Neutrophil (primary cell): Measurements from ENCODE around the gene TMEM132C.

Source experiments
- H3K27ac ChIP-seq: fragments of 200-600 bp; sonication (generic); 2 replicates; pipeline ENCODE4 v1.5.1; 2016; ENCODE audit warnings: mild to moderate bottlenecking, moderate library complexity
- H3K27me3 ChIP-seq: fragments of 200-600 bp; sonication (generic); 2 replicates; pipeline ENCODE4 v1.6.0; 2016; ENCODE audit warnings: mild to moderate bottlenecking
- H3K36me3 ChIP-seq: fragments of 200-600 bp; sonication (generic); 2 replicates; pipeline ENCODE4 v1.5.1; 2017
- H3K4me1 ChIP-seq, 2 experiments: fragments of 200-600 bp in 1 of 2; sonication (generic) in 1 of 2; 1 replicate in 1 of 2; 2 replicates in 1 of 2; pipeline versions ENCODE4 v1.5.1 to v1.6.1; 2013 to 2016; ENCODE audit warnings: low read depth in 1 of 2, low read length in 1 of 2, mild to moderate bottlenecking in 1 of 2, moderate library complexity in 1 of 2; ENCODE audit not compliant: control insufficient read depth in 1 of 2, insufficient read depth in 1 of 2
- H3K4me3 ChIP-seq, 2 experiments: fragments of 200-600 bp in 1 of 2; sonication (generic) in 1 of 2; 1 replicate in 1 of 2; 2 replicates in 1 of 2; pipeline ENCODE4 v1.5.1; 2013 to 2016; ENCODE audit warnings: low read depth in 1 of 2, low read length in 1 of 2, mild to moderate bottlenecking in 1 of 2, moderate library complexity in 1 of 2
- H3K9me3 ChIP-seq: fragments of 200-600 bp; sonication (generic); 2 replicates; pipeline ENCODE4 v1.5.1; 2016
- TF ChIP-seq, protein P1 (sequence below): fragments of 200-600 bp; sonication (generic); IDR thresholded peaks from 2 replicates; pipeline ENCODE4 v1.5.1; 2016; ENCODE audit warnings: antibody characterized with exemption

TMEM132C gene

DNA sequence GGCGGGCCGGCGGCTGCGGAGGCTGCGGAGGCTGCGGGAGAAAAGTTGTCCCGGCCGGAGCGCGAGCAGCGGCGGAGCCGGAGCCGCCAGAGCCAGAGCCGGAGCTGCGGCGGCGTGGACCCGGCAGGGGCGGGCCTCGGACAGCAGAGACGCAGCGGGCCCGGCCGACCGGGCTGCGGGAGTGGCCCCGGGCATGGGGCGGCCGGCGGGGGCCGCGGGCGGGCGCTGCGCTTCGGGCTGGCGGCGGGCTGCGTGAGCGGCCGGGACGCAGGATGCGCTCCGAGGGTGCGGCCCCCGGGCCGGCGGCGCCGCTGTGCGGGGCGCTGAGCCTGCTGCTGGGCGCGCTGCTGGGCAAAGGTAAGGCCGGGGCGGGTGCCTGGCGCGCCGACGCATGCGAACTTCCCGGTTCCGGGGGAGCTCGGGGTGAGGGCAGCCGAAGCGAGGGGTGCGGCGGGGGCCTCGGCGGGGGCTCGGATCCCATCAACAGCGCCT, at the start of gene TMEM132C:
Gene TMEM132C, plus strand, starts transcription at position 40 of the 492 bp plus-strand sequence. Its CDS starts 233 bp downstream, at position 273.
- H3K27me3 ChIP-seq: peaks cover 69% of the 10 kb centered on the region
- no peaks in the 10 kb centered on the region for H3K36me3 ChIP-seq
- no peak within 1 kb of the TSS for H3K4me3 ChIP-seq
- H3K9me3 ChIP-seq: no peaks in the 10 kb centered on the region
- no peaks in the 10 kb centered on the region for H3K4me1 ChIP-seq
- no peak within 1 kb of the TSS for H3K27ac ChIP-seq
- TF ChIP-seq, protein P1, sequence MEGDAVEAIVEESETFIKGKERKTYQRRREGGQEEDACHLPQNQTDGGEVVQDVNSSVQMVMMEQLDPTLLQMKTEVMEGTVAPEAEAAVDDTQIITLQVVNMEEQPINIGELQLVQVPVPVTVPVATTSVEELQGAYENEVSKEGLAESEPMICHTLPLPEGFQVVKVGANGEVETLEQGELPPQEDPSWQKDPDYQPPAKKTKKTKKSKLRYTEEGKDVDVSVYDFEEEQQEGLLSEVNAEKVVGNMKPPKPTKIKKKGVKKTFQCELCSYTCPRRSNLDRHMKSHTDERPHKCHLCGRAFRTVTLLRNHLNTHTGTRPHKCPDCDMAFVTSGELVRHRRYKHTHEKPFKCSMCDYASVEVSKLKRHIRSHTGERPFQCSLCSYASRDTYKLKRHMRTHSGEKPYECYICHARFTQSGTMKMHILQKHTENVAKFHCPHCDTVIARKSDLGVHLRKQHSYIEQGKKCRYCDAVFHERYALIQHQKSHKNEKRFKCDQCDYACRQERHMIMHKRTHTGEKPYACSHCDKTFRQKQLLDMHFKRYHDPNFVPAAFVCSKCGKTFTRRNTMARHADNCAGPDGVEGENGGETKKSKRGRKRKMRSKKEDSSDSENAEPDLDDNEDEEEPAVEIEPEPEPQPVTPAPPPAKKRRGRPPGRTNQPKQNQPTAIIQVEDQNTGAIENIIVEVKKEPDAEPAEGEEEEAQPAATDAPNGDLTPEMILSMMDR: no peak

DNA sequence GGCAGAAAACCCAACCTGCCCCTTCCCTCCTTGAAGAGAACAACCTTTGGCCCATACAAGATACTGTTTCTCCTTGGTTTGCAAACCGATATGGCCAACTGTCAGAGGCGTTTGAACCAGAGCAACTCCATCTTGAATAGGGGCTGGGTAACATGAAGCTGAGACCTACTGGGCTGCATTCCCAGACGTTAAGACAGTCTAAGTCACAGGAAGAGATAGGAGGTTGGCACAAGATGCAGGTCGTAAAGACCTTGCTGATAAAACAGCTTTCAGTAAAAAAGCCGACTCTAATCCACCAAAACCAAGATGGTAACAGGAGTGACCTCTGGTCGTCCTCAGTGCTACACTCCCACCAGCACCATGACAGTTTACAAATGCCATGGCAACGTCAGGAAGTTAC, 42.7 kb upstream of the TMEM132C start:
- Histone ChIP-seq H3K36me3 (no peaks in the 10 kb centered on the region), H3K27ac (no peak overlapping the region), H3K4me3 (no peak overlapping the region), H3K27me3 (no peaks in the 10 kb centered on the region), H3K4me1 (no peaks in the 10 kb centered on the region), H3K9me3 (no peaks in the 10 kb centered on the region)
- TF ChIP-seq, protein P1: no peak

DNA sequence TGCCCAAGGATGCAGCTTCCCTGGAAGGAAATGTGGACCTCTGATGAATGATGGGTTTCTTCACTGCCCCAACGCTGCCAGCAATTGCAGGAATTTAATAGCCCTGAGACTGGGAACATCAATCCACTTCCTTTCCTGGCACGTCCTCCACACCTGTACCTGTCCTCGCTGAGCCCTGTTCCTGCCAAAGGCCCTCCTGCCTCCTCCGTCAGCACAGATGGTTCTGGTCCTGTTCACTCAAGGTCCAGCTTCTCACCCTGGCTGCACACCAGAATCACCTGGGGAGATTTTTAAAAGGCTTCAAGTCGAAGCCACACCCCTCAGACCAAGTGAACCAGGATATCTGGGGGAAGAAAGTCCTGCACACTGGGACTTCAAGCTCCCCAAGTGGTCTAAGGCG, 38.4 kb upstream of the TMEM132C start:
- TF ChIP-seq, protein P1: no peak

DNA sequence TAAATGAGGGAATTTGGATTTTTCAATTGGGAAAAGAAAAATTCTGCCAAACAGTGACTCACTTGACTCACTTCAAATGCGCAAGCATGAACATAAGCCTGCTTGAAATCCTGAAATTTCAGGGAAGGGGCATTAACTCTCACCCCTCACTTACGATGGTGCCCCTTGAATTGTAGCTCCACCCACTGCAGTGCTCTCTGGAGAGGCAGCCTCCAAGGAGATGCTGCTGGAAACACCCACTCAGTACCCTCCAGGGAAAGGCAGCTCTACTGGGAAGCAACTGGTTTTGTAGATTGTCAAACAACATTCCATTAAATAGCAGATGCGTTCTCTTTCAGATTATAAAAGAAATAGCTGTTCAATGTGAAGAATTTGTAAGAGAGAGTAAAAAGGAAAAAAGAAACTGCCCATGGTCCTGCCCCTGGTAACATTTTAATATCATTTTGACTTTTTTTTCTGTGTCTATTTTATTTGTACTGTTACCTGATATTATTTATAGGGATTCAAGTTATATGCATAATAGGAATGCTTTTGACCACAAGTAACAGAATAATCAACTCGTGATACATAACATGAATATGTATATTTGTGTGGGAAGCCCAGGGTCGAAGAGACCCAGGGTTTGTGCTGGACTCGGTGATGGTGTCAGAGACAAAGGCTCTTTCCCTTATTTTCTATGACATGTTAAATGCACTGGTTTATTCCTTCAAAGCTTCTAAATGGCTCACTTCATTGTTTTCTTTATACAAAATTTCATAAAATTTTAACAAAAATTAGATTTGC, 31.1 kb upstream of the TMEM132C start:
- H3K4me1 ChIP-seq: no peaks in the 10 kb centered on the region
- no peaks in the 10 kb centered on the region for H3K36me3 ChIP-seq
- no peak overlapping the region for H3K4me3 ChIP-seq
- no peak overlapping the region for H3K27ac ChIP-seq
- TF ChIP-seq, protein P1: no peak
- H3K27me3 ChIP-seq: no peaks in the 10 kb centered on the region
- H3K9me3 ChIP-seq: no peaks in the 10 kb centered on the region

More for the DNA sequence above, 38.4 kb upstream of the TMEM132C start:
- Histone ChIP-seq H3K27ac (no peak overlapping the region), H3K4me3 (no peak overlapping the region), H3K27me3 (no peaks in the 10 kb centered on the region), H3K36me3 (no peaks in the 10 kb centered on the region), H3K9me3 (no peaks in the 10 kb centered on the region), H3K4me1 (no peaks in the 10 kb centered on the region)

DNA sequence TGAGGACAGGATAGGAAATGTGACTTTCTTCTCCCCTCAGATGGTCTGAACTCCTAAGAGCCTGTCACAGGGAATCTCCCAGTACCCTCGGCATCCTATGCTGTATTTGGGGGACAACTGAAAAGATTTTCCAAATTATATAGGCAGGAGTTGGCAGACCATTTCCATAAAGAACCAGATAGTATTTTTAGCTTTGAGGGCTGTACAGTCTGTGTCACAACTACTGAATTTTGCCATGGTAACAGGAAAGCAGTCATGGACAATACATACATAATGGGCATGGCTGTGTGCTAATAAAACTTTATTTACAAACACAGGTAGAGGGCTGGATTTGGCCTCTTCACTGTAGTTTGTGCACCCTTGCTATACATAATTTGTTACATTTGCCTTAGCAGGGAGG, 30.4 kb upstream of the TMEM132C start:
- no peaks in the 10 kb centered on the region for H3K36me3 ChIP-seq
- H3K27ac ChIP-seq: no peak overlapping the region
- H3K27me3 ChIP-seq: no peaks in the 10 kb centered on the region
- H3K9me3 ChIP-seq: no peaks in the 10 kb centered on the region
- no peak overlapping the region for H3K4me3 ChIP-seq
- TF ChIP-seq, protein P1: no peak
- no peaks in the 10 kb centered on the region for H3K4me1 ChIP-seq
